Endodermal cell (in vitro differentiated cells): ENCODE results near the gene PRKCE. TPM values are rescaled to one million over a fixed set of nuclear protein-coding genes. Genes with fewer than 3 reads are reported as not detected.

Experiments used
- DNase-seq: peaks from one replicate; pipeline ENCODE4 v3.0.0-alpha.2; 2017
- H3K27ac ChIP-seq: 2 replicates; pipeline ENCODE4 v1.5.1; 2013; ENCODE audit warnings: mild to moderate bottlenecking, low read depth, low read length, moderate library complexity
- H3K27me3 ChIP-seq: 2 replicates; pipeline ENCODE4 v1.6.1; 2013; ENCODE audit warnings: mild to moderate bottlenecking, low read length, moderate library complexity; ENCODE audit not compliant: insufficient read depth, control insufficient read depth, poor library complexity, severe bottlenecking
- H3K36me3 ChIP-seq: 2 replicates; pipeline ENCODE4 v1.7.0; 2013; ENCODE audit warnings: mild to moderate bottlenecking, low read length, moderate library complexity; ENCODE audit not compliant: control insufficient read depth, insufficient read depth
- H3K4me1 ChIP-seq: one replicate; pipeline ENCODE4 v1.7.0; 2013; ENCODE audit warnings: low read length; ENCODE audit not compliant: control insufficient read depth, insufficient read depth
- H3K4me3 ChIP-seq: 2 replicates; pipeline ENCODE4 v1.5.1; 2013; ENCODE audit warnings: mild to moderate bottlenecking, low read length, moderate library complexity
- H3K9ac ChIP-seq: 2 replicates; pipeline ENCODE4 v1.6.1; 2013; ENCODE audit warnings: mild to moderate bottlenecking, low read length, moderate library complexity; ENCODE audit not compliant: poor library complexity, severe bottlenecking; ENCODE audit errors: extremely low read depth
- H3K9me3 ChIP-seq: 2 replicates; pipeline ENCODE4 v1.6.1; 2013; ENCODE audit warnings: mild to moderate bottlenecking, low read length, moderate library complexity; ENCODE audit not compliant: control insufficient read depth
- H3K27ac Mint-ChIP-seq: 2 replicates; pipeline ENCODE4 v1.8.0; 2020; ENCODE audit warnings: mixed read lengths
- H3K27me3 Mint-ChIP-seq: 2 replicates; pipeline ENCODE4 v1.8.0; 2021; ENCODE audit warnings: mild to moderate bottlenecking, mixed read lengths; ENCODE audit not compliant: insufficient read depth
- H3K36me3 Mint-ChIP-seq: 2 replicates; pipeline ENCODE4 v1.8.0; 2020; ENCODE audit warnings: low read depth, mixed read lengths
- H3K4me1 Mint-ChIP-seq: 2 replicates; pipeline ENCODE4 v1.8.0; 2020; ENCODE audit warnings: mixed read lengths
- H3K4me3 Mint-ChIP-seq: 2 replicates; pipeline ENCODE4 v1.8.0; 2020; ENCODE audit warnings: mild to moderate bottlenecking, moderate library complexity, mixed read lengths
- H3K9me3 Mint-ChIP-seq: 2 replicates; pipeline ENCODE4 v1.8.0; 2020; ENCODE audit warnings: mild to moderate bottlenecking, mixed read lengths
- WGBS, 2 experiments: methylation state at CpG; one replicate each; pipeline versions ENCODE4 v1.1.5 to v1.1.7; 2013; ENCODE audit warnings: missing lambda C conversion rate in 2 of 2, mixed read lengths in 1 of 2; ENCODE audit not compliant: insufficient coverage in 1 of 2, insufficient read length in 1 of 2; 5-methylcytosine and 5-hydroxymethylcytosine counted together
- total RNA-seq, 2 donors: library from RNA; stranded (reverse); fragmentation: NEBNext Ultra II Directional in 1 of 2; extraction: Animal tissue kit (Norgen Biotek cat#: 25700) in 1 of 2; gene quantifications; 2 replicates in 1 of 2; 3 replicates in 1 of 2; pipeline ENCODE4 v1.2.1, GENCODE V29; 2021
- TF ChIP-seq, protein P1 (sequence below): fragments of 200-600 bp; sonication (generic); conservative IDR thresholded peaks from 2 replicates; pipeline ENCODE4 v1.5.0; 2021; ENCODE audit warnings: antibody characterized with exemption, mild to moderate bottlenecking

Gene PRKCE
- total RNA-seq, 2 donors from 2014 or later, result 1.4 to 1.7 TPM

- H3K4me3 Mint-ChIP-seq, result no peak overlapping the region
- Histone ChIP-seq H3K9me3 (no peaks in the 10 kb centered on the region), H3K4me1 (no peaks in the 10 kb centered on the region), H3K27me3 (no peaks in the 10 kb centered on the region), H3K27ac (no peak overlapping the region), H3K9ac (no peak overlapping the region), H3K36me3 (no peaks in the 10 kb centered on the region), H3K4me3 (no peak overlapping the region)
- 84 to 94% methylated on average over 8 to 10 of the region's 10 CpGs for WGBS, 2 experiments
- no peak for DNase-seq
- H3K4me1 Mint-ChIP-seq, result no peaks in the 10 kb centered on the region
- H3K36me3 Mint-ChIP-seq, result no peaks in the 10 kb centered on the region
- TF ChIP-seq, protein P1, sequence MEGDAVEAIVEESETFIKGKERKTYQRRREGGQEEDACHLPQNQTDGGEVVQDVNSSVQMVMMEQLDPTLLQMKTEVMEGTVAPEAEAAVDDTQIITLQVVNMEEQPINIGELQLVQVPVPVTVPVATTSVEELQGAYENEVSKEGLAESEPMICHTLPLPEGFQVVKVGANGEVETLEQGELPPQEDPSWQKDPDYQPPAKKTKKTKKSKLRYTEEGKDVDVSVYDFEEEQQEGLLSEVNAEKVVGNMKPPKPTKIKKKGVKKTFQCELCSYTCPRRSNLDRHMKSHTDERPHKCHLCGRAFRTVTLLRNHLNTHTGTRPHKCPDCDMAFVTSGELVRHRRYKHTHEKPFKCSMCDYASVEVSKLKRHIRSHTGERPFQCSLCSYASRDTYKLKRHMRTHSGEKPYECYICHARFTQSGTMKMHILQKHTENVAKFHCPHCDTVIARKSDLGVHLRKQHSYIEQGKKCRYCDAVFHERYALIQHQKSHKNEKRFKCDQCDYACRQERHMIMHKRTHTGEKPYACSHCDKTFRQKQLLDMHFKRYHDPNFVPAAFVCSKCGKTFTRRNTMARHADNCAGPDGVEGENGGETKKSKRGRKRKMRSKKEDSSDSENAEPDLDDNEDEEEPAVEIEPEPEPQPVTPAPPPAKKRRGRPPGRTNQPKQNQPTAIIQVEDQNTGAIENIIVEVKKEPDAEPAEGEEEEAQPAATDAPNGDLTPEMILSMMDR, result no peak
- no peaks in the 10 kb centered on the region for H3K9me3 Mint-ChIP-seq
- H3K27ac Mint-ChIP-seq, result no peak overlapping the region
- H3K27me3 Mint-ChIP-seq, result peaks cover 5% of the 10 kb centered on the region
Measured at GRCh38 chr2:45789961-45790723, 138.7 kb downstream of the PRKCE start.

DNA sequence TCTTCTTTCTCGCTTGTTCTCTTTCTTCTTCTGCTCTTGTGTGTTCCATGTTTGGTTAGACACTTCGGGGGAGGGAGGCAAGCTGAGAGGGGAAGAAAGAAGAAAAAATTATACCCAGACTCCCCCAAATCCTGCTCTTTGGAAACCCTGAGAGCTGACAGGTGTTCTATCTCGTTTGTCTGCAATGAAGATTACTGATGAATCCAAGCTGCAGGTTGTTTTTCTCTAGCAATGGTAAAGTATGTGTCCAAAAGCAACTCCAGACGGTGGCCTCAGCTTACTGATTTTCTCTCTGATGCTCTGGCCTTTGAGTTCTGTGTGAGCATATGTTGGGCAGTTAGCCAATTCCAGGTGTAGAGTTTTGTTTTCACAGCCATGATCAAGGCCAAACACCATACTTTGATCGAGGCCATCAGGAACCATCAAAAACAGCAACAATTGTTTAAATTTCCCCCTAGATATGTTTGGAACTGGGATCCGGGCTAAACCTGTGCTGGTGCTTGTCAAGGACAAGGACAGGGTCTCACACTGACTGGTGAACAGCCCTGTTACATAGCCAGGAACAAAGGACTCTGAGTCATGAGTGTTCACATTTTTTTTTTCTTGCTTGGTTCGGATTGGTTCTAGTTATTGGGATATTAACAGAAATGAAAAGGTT, 142.0 kb downstream of the PRKCE start:
- H3K27ac ChIP-seq, result no peak overlapping the region
- TF ChIP-seq, protein P1, result no peak
- H3K27ac Mint-ChIP-seq, result no peak overlapping the region

DNA sequence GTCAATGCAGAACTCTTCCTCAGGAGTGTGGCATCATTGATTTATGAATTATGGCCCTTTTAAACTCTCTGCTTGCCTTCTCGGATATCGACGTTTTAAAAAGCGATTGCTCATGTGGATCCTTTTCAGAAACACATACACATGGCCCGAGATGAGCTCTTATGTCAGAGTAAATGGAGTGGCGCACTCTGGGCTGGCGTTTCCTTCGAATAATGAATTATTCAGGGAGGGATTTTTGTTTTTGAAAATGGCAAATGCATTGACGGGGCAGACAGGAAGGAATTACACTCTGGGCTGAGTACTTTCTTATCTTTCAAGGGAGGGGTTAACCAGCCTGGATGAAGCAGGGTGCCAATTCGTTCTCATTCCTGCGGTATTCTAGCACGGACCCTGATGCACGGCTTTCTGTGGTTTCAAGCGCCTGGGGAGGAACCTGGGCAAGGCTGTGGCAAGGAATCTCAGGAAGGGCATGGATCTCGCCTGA, 142.7 kb downstream of the PRKCE start:
- Histone ChIP-seq H3K4me3 (no peak overlapping the region), H3K9ac (no peak overlapping the region), H3K9me3 (no peaks in the 10 kb centered on the region), H3K27ac (no peak overlapping the region), H3K4me1 (no peaks in the 10 kb centered on the region), H3K27me3 (no peaks in the 10 kb centered on the region), H3K36me3 (no peaks in the 10 kb centered on the region)
- no peak overlapping the region for H3K27ac Mint-ChIP-seq
- no peaks in the 10 kb centered on the region for H3K9me3 Mint-ChIP-seq
- H3K27me3 Mint-ChIP-seq, result no peaks in the 10 kb centered on the region
- DNase-seq, result no peak
- TF ChIP-seq, protein P1, result no peak
- WGBS, 2 experiments, result 86 to 90% methylated on average over 9 to 15 of the region's 15 CpGs
- no peaks in the 10 kb centered on the region for H3K36me3 Mint-ChIP-seq
- no peak overlapping the region for H3K4me3 Mint-ChIP-seq
- no peaks in the 10 kb centered on the region for H3K4me1 Mint-ChIP-seq

More for the DNA sequence above, 142.0 kb downstream of the PRKCE start:
- Histone ChIP-seq H3K27me3 (no peaks in the 10 kb centered on the region), H3K9ac (no peak overlapping the region), H3K9me3 (no peaks in the 10 kb centered on the region), H3K4me1 (no peaks in the 10 kb centered on the region), H3K4me3 (no peak overlapping the region), H3K36me3 (no peaks in the 10 kb centered on the region)
- Mint-ChIP-seq H3K27me3 (no peaks in the 10 kb centered on the region), H3K4me1 (no peaks in the 10 kb centered on the region), H3K4me3 (no peak overlapping the region), H3K9me3 (no peaks in the 10 kb centered on the region), H3K36me3 (no peaks in the 10 kb centered on the region)
- WGBS, 2 experiments, result 78 to 89% methylated on average over 2 to 5 of the region's 7 CpGs
- DNase-seq, result no peak
